Activated naive CD4-positive, alpha-beta T cell treated with anti-CD3 and anti-CD28 coated beads, Interleukin-2, amount 50 U/mL, for 72 hours (primary cell): ENCODE data around the gene PATJ. TPM values are rescaled to one million over a fixed set of nuclear protein-coding genes. Genes with fewer than 3 reads are reported as not detected.

Source experiments
- ATAC-seq, 2 donors: fragments of 150-1000 bp; cut with Tn5 transposase; 2 replicates each; pipeline ENCODE4 v1.10.0; 2021; ENCODE audit warnings: mild to moderate bottlenecking in 2 of 2, moderate library complexity in 2 of 2
- DNase-seq, 2 donors: peaks; one replicate each; pipeline ENCODE4 v3.0.0; 2021 to 2022; ENCODE audit warnings: low spot score in 2 of 2
- H3K27ac Mint-ChIP-seq, 2 donors: one replicate each; pipeline ENCODE4 v1.8.0; 2022; ENCODE audit warnings: mild to moderate bottlenecking in 2 of 2, mixed read lengths in 2 of 2
- H3K36me3 Mint-ChIP-seq, 2 donors: one replicate each; pipeline ENCODE4 v1.8.0; 2022; ENCODE audit warnings: mixed read lengths in 2 of 2
- H3K9me3 Mint-ChIP-seq, 2 donors: one replicate each; pipeline ENCODE4 v1.8.0; 2022; ENCODE audit warnings: mixed read lengths in 2 of 2
- total RNA-seq, 2 donors: library from RNA; stranded (reverse); gene quantifications; one replicate each; pipeline ENCODE4 v1.2.3, GENCODE V29; 2022

Gene PATJ
- total RNA-seq, 2 donors from 2014 or later = 21.5 to 24.7 TPM

DNA sequence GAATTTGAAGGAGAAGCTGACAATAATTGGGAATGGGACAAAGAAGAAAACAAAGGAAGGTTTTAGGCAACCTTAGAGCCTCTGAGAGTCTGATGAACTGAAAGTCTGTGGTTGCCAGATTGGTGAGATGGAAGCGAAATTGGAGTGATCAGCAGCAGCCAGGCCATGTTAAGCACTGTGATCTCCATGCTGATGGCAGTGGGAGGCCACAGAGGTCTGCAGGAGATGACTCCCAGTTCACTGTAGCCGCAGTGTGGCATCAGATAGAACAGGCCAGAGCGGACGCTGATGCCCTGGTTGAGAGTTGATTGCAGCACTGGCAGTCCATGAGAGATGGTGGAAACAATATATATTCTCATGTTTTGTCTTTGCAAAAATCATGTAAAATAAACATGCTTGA lies 314.9 kb downstream of the PATJ start:
- Mint-ChIP-seq H3K27ac (no peak overlapping the region), H3K9me3 (no peaks in the 10 kb centered on the region), H3K36me3 (no peaks in the 10 kb centered on the region)
- DNase-seq = no peak
- ATAC-seq = no peak

DNA sequence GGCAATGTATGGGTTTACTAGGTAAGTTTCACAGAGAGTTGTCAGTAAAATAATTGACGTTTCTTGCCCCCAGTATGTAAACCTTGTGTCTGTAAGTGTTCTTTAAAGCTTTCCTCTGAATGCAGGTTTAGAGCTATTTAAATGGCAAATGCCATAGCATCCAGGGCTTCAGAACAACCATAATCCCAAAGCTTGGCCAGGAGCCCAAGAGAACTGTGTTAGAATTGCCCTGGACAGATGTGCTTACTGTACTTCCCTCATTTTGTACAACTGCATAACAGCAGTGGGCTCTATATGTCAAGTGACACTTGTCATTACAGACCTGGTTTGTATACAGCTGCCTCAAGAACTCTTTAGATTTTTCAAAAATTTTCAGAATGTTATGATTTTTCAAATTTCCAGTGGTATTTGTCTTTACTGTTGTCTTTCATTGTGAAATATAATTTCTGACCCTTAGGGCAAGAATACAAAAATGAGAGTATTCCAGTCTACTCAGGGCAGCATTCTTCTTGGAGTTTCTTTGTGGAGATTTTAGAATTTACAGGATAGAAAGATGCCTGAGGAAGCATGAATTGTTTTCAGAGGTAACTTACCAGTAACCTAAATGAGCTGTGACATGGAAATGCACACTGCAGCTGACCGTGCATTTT lies 315.5 kb downstream of the PATJ start:
- H3K27ac Mint-ChIP-seq = no peak overlapping the region
- no peak for DNase-seq
- no peaks in the 10 kb centered on the region for H3K36me3 Mint-ChIP-seq
- no peaks in the 10 kb centered on the region for H3K9me3 Mint-ChIP-seq
- ATAC-seq = no peak

DNA sequence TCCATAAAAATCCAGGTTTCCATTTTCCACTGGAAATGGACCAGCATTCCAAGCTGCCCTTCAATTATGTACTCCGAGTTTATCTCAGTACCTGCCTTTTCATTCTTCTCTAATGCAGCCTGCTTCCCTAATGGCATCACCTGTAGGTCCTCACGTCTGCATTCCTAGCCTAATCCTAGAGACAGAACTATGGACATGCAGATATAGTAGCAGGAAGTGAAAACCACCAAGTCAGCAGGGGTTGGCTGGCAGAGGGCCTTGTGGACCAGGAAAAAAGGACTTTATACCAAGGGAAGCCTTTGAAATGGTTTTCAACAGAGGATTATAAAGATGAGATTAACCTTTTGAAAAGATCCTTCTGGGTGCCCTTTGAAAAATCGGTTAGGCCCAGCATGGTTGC lies 316.7 kb downstream of the PATJ start:
- no peak for ATAC-seq
- no peak for DNase-seq

DNA sequence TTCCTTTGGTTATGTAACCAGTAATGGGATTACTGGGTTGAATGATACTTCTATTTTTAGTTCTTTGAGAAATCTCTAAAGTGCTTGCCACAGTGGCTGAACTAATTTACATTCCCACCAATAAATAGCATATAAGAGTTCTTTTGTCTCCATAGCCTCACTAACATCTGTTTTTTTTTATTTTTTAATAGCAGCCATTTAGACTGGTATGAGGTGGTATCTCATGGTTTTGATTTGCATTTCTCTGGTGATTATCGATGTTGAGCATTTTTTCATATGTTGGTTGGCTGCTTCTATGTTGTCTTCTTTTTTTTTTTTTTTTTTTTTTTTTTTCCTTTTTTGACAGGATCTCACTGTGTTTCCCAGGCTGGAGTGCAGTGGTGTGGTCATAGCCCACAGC lies 319.8 kb downstream of the PATJ start:
- peaks cover 0 to 19% of the 10 kb centered on the region in 2 donors for H3K36me3 Mint-ChIP-seq
- H3K27ac Mint-ChIP-seq = no peak overlapping the region
- no peak for DNase-seq
- no peaks in the 10 kb centered on the region for H3K9me3 Mint-ChIP-seq
- no peak for ATAC-seq

More for the DNA sequence above, 316.7 kb downstream of the PATJ start:
- H3K27ac Mint-ChIP-seq = no peak overlapping the region
- H3K36me3 Mint-ChIP-seq = peaks cover 0 to 8% of the 10 kb centered on the region in 2 donors
- H3K9me3 Mint-ChIP-seq = no peaks in the 10 kb centered on the region

DNA sequence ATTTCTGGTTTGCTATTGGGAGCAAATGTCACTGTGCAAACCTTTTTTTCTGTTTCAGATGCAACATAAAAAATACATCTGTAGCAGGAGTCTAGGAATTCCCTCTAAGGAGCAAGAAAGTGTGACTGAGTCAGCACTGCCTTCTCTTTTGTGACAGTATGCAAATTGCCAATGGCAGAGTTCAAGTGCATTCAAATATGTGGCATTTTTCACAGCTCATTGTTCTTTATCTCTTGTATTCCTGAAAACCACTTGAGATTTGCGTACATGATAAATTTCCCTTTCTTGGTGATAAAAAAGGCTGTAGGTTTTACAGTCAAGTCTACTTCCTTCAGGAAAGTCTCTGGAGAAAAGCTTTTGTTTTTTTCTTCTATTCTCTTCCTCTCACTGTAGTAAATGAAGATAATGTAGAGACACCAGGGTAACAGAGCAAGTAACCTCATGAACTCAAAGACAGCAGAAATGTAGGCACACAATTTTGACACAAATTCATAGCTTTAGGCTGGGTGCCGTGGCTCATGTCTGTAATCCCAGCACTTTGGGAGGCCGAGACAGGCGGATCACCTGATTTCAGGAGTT lies 322.6 kb downstream of the PATJ start:
- H3K9me3 Mint-ChIP-seq = no peaks in the 10 kb centered on the region
- no peak overlapping the region for H3K27ac Mint-ChIP-seq

DNA sequence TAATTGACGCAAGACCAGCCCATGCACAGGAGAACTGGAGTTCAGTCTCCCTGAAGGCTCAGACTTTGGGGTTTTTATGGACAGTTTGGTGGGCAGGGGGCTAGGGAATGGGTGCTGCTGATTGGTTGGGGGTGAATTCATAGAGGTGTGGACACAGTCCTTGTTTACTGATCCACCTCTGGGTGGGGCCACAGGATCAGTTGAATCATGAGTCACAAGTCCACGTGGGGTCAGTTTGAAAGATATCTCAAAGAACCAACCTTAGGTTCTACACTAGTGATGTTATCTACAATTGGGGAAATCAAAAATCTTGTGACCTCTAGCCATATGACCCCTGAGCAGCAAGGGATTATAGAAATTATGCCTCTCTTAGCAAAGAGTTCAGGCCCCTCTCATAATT lies 324.4 kb downstream of the PATJ start:
- Mint-ChIP-seq H3K9me3 (no peaks in the 10 kb centered on the region), H3K36me3 (peaks cover 0 to 19% of the 10 kb centered on the region in 2 donors), H3K27ac (peak overlapping the region in 1 of 2 donors; percentile 13)
- ATAC-seq (no peak), DNase-seq (no peak)

More for the DNA sequence above, 322.6 kb downstream of the PATJ start:
- no peak for ATAC-seq
- DNase-seq = no peak
- peaks cover 0 to 19% of the 10 kb centered on the region in 2 donors for H3K36me3 Mint-ChIP-seq

DNA sequence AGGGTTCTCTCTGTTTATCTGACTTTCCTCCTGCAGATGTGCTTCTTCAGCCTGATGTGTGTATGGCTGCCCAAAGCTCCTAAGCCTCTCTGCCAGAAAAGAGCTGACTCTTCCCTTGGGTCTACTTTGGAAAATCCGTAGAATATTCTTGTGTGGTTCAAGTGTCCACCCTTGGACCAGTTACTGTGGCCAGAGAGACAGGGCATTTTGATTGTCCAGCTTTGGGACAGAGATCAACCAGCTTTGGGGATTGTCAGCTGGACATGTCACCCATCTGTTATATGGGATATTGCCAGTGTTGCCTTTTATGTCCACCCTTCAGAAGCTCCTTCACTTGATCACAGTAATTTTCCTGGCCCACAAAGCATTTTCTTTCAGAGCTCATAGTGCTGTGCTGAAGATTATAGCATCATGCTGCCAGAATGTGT lies 326.1 kb downstream of the PATJ start:
- H3K27ac Mint-ChIP-seq = peak overlapping the region in 1 of 2 donors; percentile 65
- no peaks in the 10 kb centered on the region for H3K9me3 Mint-ChIP-seq
- ATAC-seq (no peak), DNase-seq (no peak)
- peaks cover 0 to 16% of the 10 kb centered on the region in 2 donors for H3K36me3 Mint-ChIP-seq

DNA sequence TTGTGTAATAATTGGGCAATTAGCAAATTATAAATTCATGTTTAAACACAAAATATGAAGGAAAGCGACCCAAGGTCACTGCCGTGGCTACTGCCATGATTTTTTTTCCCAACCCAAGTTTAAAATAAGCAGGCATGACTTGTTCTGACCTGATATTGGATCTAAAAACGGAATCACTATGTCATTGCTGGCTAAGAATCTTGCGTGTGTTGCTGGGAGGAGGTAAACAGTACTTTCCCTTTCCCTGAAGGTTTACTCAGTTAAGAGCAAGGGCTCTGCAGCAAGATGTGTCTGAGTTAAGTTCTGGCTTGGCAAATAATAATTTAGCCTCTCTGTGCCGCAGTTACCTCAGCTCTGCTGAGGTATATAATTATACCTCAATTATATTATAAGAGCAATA lies 326.7 kb downstream of the PATJ start:
- Mint-ChIP-seq H3K36me3 (peaks cover 0 to 11% of the 10 kb centered on the region in 2 donors), H3K27ac (no peak overlapping the region), H3K9me3 (no peaks in the 10 kb centered on the region)
- ATAC-seq = no peak
- DNase-seq = no peak

DNA sequence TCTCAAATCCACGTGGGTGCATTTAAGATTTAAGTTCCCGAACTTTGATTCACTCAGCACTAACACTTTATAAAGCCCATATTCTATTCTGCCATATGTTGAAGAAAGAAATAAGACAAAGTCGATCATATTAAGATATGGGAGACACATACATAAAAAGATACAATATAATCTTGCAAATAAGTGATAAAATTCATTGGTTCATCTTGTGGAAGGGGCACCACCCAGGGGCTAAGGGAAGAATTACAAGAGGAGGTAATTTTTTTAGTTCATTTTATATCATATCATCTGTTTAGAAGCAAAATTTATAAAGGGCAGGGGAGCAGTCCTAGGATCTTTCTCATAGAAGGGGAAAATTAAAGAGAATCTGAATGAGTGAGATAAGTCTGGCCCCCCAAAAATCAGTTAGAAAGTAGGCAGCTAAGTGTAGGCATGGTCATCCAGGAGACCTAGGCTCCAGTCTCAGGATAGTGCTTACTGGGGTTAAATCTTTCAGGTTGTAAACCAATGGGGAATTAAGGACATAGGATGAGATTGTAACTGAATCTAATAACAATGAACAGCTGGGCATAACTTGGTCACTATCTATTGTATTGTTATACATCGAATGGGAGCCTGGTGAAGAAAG lies 328.2 kb downstream of the PATJ start:
- H3K9me3 Mint-ChIP-seq = no peaks in the 10 kb centered on the region
- no peak overlapping the region for H3K27ac Mint-ChIP-seq
- ATAC-seq (no peak), DNase-seq (peak in 1 of 2 donors; percentile 6)
- H3K36me3 Mint-ChIP-seq = no peaks in the 10 kb centered on the region

DNA sequence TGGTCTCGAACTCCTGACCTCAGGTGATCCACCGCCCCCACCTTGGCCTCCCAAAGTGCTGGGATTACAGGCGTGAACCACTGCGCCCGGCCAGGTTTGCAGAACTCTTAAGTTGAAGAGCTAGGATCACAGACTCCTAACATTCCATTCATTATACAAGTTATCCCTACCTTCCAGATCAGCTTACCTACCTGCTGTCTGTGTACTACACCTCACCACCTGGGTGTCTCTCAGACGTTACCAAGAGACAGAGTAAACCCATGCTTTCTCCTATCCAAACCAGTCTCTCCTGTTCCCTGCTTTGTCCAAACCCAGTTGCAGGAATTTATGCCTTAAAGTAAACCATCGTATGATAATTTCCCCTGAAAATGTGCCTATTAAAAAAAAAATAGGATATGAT lies 329.4 kb downstream of the PATJ start:
- DNase-seq = no peak
- no peak for ATAC-seq
- H3K9me3 Mint-ChIP-seq = no peaks in the 10 kb centered on the region
- no peaks in the 10 kb centered on the region for H3K36me3 Mint-ChIP-seq
- H3K27ac Mint-ChIP-seq = no peak overlapping the region

DNA sequence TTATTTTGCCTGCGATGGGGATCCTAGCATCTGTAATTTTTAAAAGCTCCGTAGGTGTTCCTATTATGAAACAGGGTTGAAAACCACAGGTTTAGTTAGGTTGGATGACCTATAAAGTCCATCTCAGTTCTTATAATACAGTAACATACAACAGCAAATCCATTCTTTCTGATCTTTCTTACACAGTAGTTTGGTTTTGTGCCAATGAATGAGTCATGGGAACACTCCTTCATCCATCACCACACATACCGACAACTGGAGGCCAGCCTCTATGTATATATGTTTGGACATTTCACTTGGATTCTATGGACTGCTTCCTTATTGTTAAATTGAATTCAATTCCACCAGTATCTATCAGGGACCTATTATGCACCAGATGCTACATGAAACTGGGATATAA lies 334.0 kb downstream of the PATJ start:
- no peaks in the 10 kb centered on the region for H3K9me3 Mint-ChIP-seq

DNA sequence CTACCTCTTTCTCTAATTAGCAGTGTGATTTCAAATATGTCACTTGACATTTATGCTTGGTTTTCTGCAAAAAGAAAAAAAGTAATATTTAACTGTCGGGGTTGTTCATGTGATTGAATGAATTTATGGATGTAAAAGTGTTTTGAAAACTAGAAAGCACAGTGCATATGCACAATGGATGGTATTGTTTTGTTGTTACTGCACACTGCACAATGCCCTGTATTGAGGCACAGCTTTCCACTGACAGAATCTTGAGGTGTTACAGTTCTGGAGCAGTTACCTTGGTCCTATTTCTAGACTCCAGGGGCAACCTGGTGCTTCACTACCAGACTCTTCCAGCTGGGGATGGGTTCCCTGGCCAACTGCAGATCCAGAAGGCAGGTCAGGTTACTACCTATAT lies 335.5 kb downstream of the PATJ start:
- Mint-ChIP-seq H3K9me3 (no peaks in the 10 kb centered on the region), H3K27ac (no peak overlapping the region), H3K36me3 (no peaks in the 10 kb centered on the region)
- DNase-seq (no peak), ATAC-seq (no peak)

More for the DNA sequence above, 334.0 kb downstream of the PATJ start:
- H3K27ac Mint-ChIP-seq = no peak overlapping the region
- ATAC-seq (no peak), DNase-seq (no peak)
- H3K36me3 Mint-ChIP-seq = no peaks in the 10 kb centered on the region

DNA sequence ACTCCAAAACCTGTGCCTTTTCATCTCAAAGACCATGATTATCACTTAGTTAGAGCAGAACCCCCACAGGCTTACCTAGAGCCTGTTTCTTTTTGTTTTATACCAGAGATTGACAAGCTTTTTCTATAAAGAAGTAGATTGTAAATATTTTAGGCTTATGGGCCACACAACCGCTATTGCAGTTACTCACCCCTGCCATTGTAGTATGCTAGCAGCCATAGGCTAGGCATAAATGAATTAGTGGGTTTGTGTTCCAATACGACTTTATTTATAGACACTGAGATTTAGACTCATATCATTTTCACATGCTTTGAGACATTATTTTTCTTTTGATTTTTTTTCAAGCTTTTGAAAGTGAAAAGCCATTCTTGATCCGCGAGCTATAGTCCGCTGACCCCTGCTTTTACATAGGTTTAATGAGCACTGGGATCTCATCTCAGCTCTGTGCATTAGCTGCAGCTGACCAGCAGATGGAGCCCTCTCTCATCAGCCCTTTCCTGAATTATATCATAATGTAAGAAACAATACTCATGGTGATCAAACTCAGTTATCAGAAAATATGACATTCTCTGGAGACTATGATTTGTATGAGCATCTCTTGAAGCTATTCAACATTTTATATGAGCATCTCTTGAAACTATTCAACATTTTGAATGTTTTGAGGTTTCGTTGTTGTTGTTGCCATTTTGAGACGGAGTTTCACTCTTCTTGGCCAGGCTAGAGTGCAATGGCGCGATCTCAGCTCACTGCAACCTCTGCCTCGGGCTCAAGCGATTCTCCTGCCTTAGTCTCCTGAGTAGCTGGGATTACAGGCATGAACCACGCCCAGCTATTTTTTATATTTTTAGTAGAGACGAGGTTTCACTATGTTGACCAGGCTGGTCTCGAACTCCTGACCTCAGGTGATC lies 340.4 kb downstream of the PATJ start:
- Mint-ChIP-seq H3K36me3 (peaks cover 0 to 5% of the 10 kb centered on the region in 2 donors), H3K9me3 (no peaks in the 10 kb centered on the region), H3K27ac (peak overlapping the region in 1 of 2 donors; percentile 50)
- ATAC-seq (peak in 1 of 2 donors; percentile 51), DNase-seq (peak in 1 of 2 donors; percentile 32)

DNA sequence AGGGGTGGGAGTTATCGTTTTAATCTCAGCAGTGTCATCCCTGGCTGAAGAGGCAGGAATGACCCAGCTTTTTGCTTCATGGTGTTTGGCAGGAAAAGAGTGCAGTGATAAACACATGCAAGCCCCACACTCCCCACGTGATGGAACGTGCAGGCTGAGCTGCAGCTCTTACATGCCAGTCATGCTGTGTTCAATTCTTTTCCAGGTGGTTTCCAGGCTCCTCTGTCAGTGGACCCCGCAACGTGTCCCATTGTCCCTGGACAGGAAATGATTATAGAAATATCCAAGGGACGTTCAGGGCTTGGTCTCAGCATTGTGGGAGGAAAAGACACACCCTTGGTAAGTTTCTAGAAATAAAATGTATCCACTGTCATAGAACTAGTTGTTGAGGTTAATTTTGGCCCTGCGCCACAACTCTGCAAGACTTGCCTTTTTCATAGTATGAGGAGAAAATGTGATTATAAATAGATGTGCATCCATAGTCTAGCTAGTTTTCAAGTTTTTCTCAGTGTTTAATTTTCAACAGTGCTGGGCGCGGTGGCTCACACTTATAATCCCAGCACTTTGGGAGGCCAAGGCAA lies 342.1 kb downstream of the PATJ start:
- no peak for ATAC-seq
- no peak for DNase-seq
- H3K27ac Mint-ChIP-seq = no peak overlapping the region
- peaks cover 0 to 5% of the 10 kb centered on the region in 2 donors for H3K36me3 Mint-ChIP-seq
- no peaks in the 10 kb centered on the region for H3K9me3 Mint-ChIP-seq

DNA sequence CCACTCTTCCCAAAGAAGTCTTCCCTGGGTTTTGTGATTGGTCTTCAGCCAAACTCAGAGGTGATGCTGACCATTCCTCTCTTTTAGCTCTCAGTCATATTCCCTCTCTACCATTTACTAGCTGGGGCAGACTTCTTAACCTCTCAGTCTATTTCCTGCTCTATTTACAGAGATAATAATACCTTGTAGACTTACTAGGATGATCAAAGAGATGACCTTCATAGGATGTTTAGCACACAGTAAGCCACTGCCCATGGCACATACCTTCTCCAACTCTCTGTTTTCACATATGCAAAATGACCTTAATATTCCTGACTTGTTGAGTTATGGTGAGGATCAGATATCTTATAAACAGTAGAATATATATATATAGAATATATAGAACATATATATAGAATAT lies 346.2 kb downstream of the PATJ start:
- no peaks in the 10 kb centered on the region for H3K9me3 Mint-ChIP-seq
- DNase-seq (no peak), ATAC-seq (no peak)
- H3K27ac Mint-ChIP-seq = no peak overlapping the region
- H3K36me3 Mint-ChIP-seq = peaks cover 0 to 5% of the 10 kb centered on the region in 2 donors

DNA sequence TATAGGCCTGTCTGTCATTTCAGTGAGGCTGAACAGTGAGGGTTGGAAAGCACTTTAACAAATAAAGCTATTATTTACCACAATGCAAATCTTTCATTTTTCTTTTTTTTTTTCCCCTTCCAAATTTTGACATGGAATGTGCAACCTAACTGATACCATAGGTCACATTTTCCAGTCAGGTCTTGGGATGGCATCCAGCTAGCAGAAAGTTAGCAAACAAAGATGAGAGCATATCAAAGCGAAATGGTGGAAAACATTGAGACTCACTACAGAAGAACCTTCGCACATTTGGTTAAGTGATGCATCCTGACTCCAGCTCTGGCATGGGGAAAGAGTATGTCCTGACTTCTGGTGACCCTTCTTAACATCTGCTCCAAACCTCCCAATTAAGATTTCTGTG lies 347.3 kb downstream of the PATJ start:
- Mint-ChIP-seq H3K36me3 (peaks cover 0 to 5% of the 10 kb centered on the region in 2 donors), H3K27ac (no peak overlapping the region), H3K9me3 (no peaks in the 10 kb centered on the region)
- no peak for DNase-seq
- ATAC-seq = no peak
